ENCODE data around the gene TTC16. TPM values are rescaled to one million over a fixed set of nuclear protein-coding genes. Genes with fewer than 3 reads are reported as not detected.
"Not testable (repeated sequence)": the region's sequence is repeated elsewhere in the genome, so short reads cannot be mapped to it uniquely, and the experiment has no call there.

The TTC16 gene
- total RNA-seq, 1 donor from 2014 or later: not detected

- H3K27ac Mint-ChIP-seq (ENCODE audit: unreplicated experiment): no peak overlapping the region
- no peak for TF ChIP-seq CTCF (IDR thresholded peaks at IDR 0.05)
- H3K36me3 Mint-ChIP-seq (ENCODE audit: unreplicated experiment): peaks cover 16% of the 10 kb centered on the region
- DNase-seq (ENCODE audit: extremely low spot score, unreplicated experiment): no peak
- H3K9me3 Mint-ChIP-seq (ENCODE audit: unreplicated experiment): no peaks in the 10 kb centered on the region
- no peak overlapping the region for H3K4me3 Mint-ChIP-seq (ENCODE audit: unreplicated experiment)
- no peaks in the 10 kb centered on the region for H3K27me3 Mint-ChIP-seq (ENCODE audit: unreplicated experiment)
- H3K4me1 Mint-ChIP-seq (ENCODE audit: unreplicated experiment): peaks cover 9% of the 10 kb centered on the region
These were observed 39.5 kb downstream of the TTC16 start for GRCh38 chr9:127755061-127756060.

GRCh38 chr9:127756233-127756632 is 40.4 kb downstream of the TTC16 start:
- no peak for TF ChIP-seq CTCF (IDR thresholded peaks at IDR 0.05)
- Mint-ChIP-seq H3K4me3 (ENCODE audit: unreplicated experiment) (no peak overlapping the region), H3K36me3 (ENCODE audit: unreplicated experiment) (peaks cover 10% of the 10 kb centered on the region), H3K27ac (ENCODE audit: unreplicated experiment) (no peak overlapping the region), H3K27me3 (ENCODE audit: unreplicated experiment) (no peaks in the 10 kb centered on the region), H3K9me3 (ENCODE audit: unreplicated experiment) (no peaks in the 10 kb centered on the region), H3K4me1 (ENCODE audit: unreplicated experiment) (peaks cover 9% of the 10 kb centered on the region)
- no peak for DNase-seq (ENCODE audit: extremely low spot score, unreplicated experiment)

GRCh38 chr9:127756776-127757175 is 40.9 kb downstream of the TTC16 start:
- H3K27me3 Mint-ChIP-seq (ENCODE audit: unreplicated experiment); DNase-seq (ENCODE audit: extremely low spot score, unreplicated experiment); H3K27ac Mint-ChIP-seq (ENCODE audit: unreplicated experiment); H3K4me3 Mint-ChIP-seq (ENCODE audit: unreplicated experiment); H3K9me3 Mint-ChIP-seq (ENCODE audit: unreplicated experiment); H3K36me3 Mint-ChIP-seq (ENCODE audit: unreplicated experiment): not testable (repeated sequence)
- peaks cover 11% of the 10 kb centered on the region for H3K4me1 Mint-ChIP-seq (ENCODE audit: unreplicated experiment)

GRCh38 chr9:127758843-127759242 is 43.0 kb downstream of the TTC16 start:
- Mint-ChIP-seq H3K4me3 (ENCODE audit: unreplicated experiment) (no peak overlapping the region), H3K4me1 (ENCODE audit: unreplicated experiment) (peaks cover 31% of the 10 kb centered on the region), H3K27ac (ENCODE audit: unreplicated experiment) (no peak overlapping the region), H3K36me3 (ENCODE audit: unreplicated experiment) (peaks cover 6% of the 10 kb centered on the region), H3K9me3 (ENCODE audit: unreplicated experiment) (no peaks in the 10 kb centered on the region), H3K27me3 (ENCODE audit: unreplicated experiment) (no peaks in the 10 kb centered on the region)
- TF ChIP-seq CTCF (IDR thresholded peaks at IDR 0.05): no peak
- DNase-seq (ENCODE audit: extremely low spot score, unreplicated experiment): no peak

- Mint-ChIP-seq H3K27me3 (ENCODE audit: unreplicated experiment) (no peaks in the 10 kb centered on the region), H3K36me3 (ENCODE audit: unreplicated experiment) (peaks cover 12% of the 10 kb centered on the region), H3K27ac (ENCODE audit: unreplicated experiment) (no peak overlapping the region), H3K9me3 (ENCODE audit: unreplicated experiment) (no peaks in the 10 kb centered on the region), H3K4me1 (ENCODE audit: unreplicated experiment) (peaks cover 50% of the 10 kb centered on the region), H3K4me3 (ENCODE audit: unreplicated experiment) (no peak overlapping the region)
- TF ChIP-seq CTCF (IDR thresholded peaks at IDR 0.05): no peak
- no peak for DNase-seq (ENCODE audit: extremely low spot score, unreplicated experiment)
These were observed 45.2 kb downstream of the TTC16 start for GRCh38 chr9:127761061-127761460.

Data from osteocyte (in vitro differentiated cells).